ENCODE data around the gene CBFA2T2.
"Not testable (repeated sequence)": the region's sequence is repeated elsewhere in the genome, so short reads cannot be mapped to it uniquely, and the experiment has no call there.

CBFA2T2 gene

GRCh38 chr20:33686100-33686983 is 196.4 kb downstream of the CBFA2T2 start, which contains the start of gene E2F1:
E2F1 (minus strand) TSS chr20:33686385; CDS start chr20:33686264, 121 bp downstream.
- H3K27me3 Mint-ChIP-seq (ENCODE audit: low read depth), result no peaks in the 10 kb centered on the region

GRCh38 chr20:33686984-33687366 is 197.1 kb downstream of the CBFA2T2 start:
- Mint-ChIP-seq H3K36me3 (ENCODE audit: low read depth) (peaks cover 7% of the 10 kb centered on the region), H3K9me3 (no peaks in the 10 kb centered on the region), H3K4me3 (peak overlapping the region; percentile 84), H3K4me1 (ENCODE audit: low read depth) (peaks cover 62% of the 10 kb centered on the region), H3K27me3 (ENCODE audit: low read depth) (no peaks in the 10 kb centered on the region), H3K27ac (peak overlapping the region; percentile 89)

More at GRCh38 chr20:33686100-33686983, 196.4 kb downstream of the CBFA2T2 start, which contains the start of gene E2F1:
- Mint-ChIP-seq H3K27ac (peak within 1 kb of the TSS; percentile 91), H3K36me3 (ENCODE audit: low read depth) (peaks cover 10% of the 10 kb centered on the region), H3K9me3 (no peaks in the 10 kb centered on the region), H3K4me1 (ENCODE audit: low read depth) (peaks cover 65% of the 10 kb centered on the region), H3K4me3 (peak within 1 kb of the TSS; percentile 92)

GRCh38 chr20:33687370-33687915 is 197.5 kb downstream of the CBFA2T2 start:
- Mint-ChIP-seq H3K36me3 (ENCODE audit: low read depth) (peaks cover 5% of the 10 kb centered on the region), H3K27ac (peak overlapping the region; percentile 68), H3K27me3 (ENCODE audit: low read depth) (no peaks in the 10 kb centered on the region), H3K4me1 (ENCODE audit: low read depth) (peaks cover 57% of the 10 kb centered on the region), H3K4me3 (no peak overlapping the region), H3K9me3 (no peaks in the 10 kb centered on the region)

DNA sequence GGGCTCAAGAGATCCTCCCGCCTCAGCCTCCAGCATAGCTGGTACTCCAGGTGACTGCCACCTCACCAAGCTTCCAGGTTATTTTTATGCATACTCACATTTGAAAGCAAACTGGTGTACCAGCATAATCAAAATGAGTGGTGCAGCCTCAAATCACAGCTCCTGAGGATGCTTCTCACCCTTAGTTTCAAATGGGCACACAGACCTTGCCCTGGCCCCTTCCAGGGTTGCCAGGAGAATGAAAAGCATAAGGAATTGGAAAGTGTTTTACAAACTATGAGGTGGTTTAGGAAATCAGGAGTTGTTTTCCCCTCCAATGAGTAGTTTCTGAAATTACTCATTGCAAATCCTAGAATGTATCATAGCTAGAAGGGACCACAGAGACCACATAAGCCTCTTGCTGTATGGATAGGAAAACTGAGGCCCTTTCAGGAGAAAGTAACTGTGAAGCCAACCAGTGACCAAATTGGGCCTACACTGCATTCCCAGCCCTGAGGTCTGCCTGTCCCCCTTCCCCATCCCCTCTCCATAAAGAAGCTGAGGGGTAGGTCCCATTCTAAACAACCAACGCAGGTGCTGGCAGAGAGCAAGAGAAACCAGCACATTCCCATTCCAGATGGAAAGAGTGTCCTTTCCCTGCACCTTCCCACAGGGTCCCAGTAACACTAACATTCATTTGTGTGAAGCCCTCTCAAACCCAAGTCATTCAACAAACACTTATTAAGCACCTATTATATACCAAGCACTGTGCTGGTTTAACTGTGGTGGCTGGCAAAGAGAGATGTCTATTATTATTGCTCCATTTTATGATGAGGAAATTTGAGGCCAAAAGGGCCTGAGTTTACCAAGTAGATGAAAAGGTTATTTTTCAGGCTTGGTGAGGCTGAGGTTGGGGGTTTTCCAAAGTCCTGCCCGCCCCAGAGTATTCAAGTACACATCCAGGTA is 198.4 kb downstream of the CBFA2T2 start:
- no peaks in the 10 kb centered on the region for H3K9me3 Mint-ChIP-seq
- peaks cover 53% of the 10 kb centered on the region for H3K4me1 Mint-ChIP-seq (ENCODE audit: low read depth)
- H3K36me3 Mint-ChIP-seq (ENCODE audit: low read depth), result peaks cover 2% of the 10 kb centered on the region
- H3K27me3 Mint-ChIP-seq (ENCODE audit: low read depth), result no peaks in the 10 kb centered on the region
- peak overlapping the region; percentile 86 for H3K27ac Mint-ChIP-seq
- H3K4me3 Mint-ChIP-seq, result peak overlapping the region; percentile 9

GRCh38 chr20:33688938-33689424 is 199.1 kb downstream of the CBFA2T2 start:
- Mint-ChIP-seq H3K4me1 (ENCODE audit: low read depth) (peaks cover 52% of the 10 kb centered on the region), H3K9me3 (no peaks in the 10 kb centered on the region), H3K36me3 (ENCODE audit: low read depth) (peaks cover 2% of the 10 kb centered on the region), H3K4me3 (no peak overlapping the region), H3K27ac (peak overlapping the region; percentile 86), H3K27me3 (ENCODE audit: low read depth) (no peaks in the 10 kb centered on the region)

DNA sequence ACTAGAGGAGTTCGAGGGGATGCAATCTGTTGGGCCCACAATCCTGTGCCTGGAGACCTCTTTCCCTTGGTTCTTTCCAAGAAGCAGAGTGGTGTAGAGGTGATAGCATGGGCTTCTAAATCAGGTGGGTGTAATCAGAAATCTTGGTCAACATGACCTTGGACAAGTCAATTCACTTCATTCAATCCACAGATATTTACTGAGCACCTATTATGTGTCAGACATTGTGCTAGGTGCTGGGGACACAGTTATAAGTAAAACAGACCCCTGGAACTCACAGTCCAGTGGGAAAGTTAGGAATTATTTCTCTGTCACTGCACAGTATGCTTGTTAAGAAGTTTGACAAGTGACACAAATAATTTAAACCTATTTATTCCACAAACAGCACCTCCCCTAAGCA is 199.6 kb downstream of the CBFA2T2 start:
- Mint-ChIP-seq H3K27ac (peak overlapping the region; percentile 94), H3K4me3 (peak overlapping the region; percentile 72), H3K9me3 (no peaks in the 10 kb centered on the region), H3K4me1 (ENCODE audit: low read depth) (peaks cover 47% of the 10 kb centered on the region), H3K27me3 (ENCODE audit: low read depth) (no peaks in the 10 kb centered on the region), H3K36me3 (ENCODE audit: low read depth) (peaks cover 2% of the 10 kb centered on the region)

- Mint-ChIP-seq H3K27ac (peak overlapping the region; percentile 94), H3K27me3 (ENCODE audit: low read depth) (no peaks in the 10 kb centered on the region), H3K36me3 (ENCODE audit: low read depth) (peaks cover 2% of the 10 kb centered on the region), H3K4me1 (ENCODE audit: low read depth) (peaks cover 43% of the 10 kb centered on the region), H3K4me3 (peak overlapping the region; percentile 72), H3K9me3 (no peaks in the 10 kb centered on the region)
Measured at GRCh38 chr20:33689973-33690372, 200.1 kb downstream of the CBFA2T2 start.

- Mint-ChIP-seq H3K4me1 (ENCODE audit: low read depth) (peaks cover 25% of the 10 kb centered on the region), H3K27ac (peak overlapping the region; percentile 55), H3K4me3 (no peak overlapping the region), H3K36me3 (ENCODE audit: low read depth) (no peaks in the 10 kb centered on the region), H3K9me3 (peaks cover under 1% of the 10 kb centered on the region), H3K27me3 (ENCODE audit: low read depth) (no peaks in the 10 kb centered on the region)
Measured at GRCh38 chr20:33693289-33693688, 203.4 kb downstream of the CBFA2T2 start.

GRCh38 chr20:33693741-33694638 is 204.1 kb downstream of the CBFA2T2 start:
- Mint-ChIP-seq H3K36me3 (ENCODE audit: low read depth) (peaks cover 1% of the 10 kb centered on the region), H3K4me3 (peak overlapping the region; percentile 38), H3K27ac (no peak overlapping the region), H3K4me1 (ENCODE audit: low read depth) (peaks cover 18% of the 10 kb centered on the region), H3K27me3 (ENCODE audit: low read depth) (no peaks in the 10 kb centered on the region), H3K9me3 (peaks cover 3% of the 10 kb centered on the region)

DNA sequence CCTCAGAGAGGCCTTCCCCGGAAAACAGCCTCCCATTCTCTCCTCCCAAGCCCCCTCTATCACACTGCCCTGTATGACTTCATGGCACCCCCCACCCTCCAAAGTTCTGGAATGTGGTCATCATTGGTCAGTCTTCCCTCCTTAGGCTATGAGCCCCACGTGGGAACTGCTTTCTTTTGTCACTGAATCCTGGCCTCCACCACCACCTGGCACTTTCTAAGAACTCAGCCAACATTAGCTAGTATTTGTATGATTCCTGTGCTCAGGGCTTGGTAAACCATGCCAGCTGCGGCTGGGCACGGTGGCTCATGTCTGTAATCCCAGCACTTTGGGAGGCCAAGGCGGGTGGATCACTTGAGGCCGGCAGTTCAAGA is 204.7 kb downstream of the CBFA2T2 start:
- Mint-ChIP-seq H3K27ac (no peak overlapping the region), H3K27me3 (ENCODE audit: low read depth) (no peaks in the 10 kb centered on the region), H3K9me3 (peaks cover 3% of the 10 kb centered on the region), H3K4me1 (ENCODE audit: low read depth) (peaks cover 11% of the 10 kb centered on the region), H3K36me3 (ENCODE audit: low read depth) (peaks cover 1% of the 10 kb centered on the region), H3K4me3 (no peak overlapping the region)

DNA sequence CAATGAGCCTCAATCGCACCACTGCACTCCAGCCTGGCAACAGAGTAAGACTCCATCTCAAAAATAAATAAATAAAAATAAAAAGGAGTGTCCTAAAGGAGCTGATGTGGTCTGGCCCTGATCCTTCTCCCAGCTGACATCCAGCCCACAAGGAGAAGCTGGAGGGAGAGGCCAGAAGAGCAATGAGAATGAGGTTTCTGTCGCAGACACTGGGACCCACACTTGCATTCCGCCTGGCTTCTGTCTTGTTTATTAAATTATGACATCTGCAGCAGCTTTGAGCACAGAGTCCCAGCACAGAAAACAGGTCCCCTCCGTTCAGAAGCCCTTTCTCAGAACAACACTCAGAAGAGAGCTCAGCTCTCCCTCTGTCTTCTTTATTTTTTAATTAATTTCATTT is 206.6 kb downstream of the CBFA2T2 start:
- H3K4me1 Mint-ChIP-seq (ENCODE audit: low read depth), result peaks cover 2% of the 10 kb centered on the region
- peaks cover 3% of the 10 kb centered on the region for H3K9me3 Mint-ChIP-seq
- peaks cover 1% of the 10 kb centered on the region for H3K36me3 Mint-ChIP-seq (ENCODE audit: low read depth)
- no peaks in the 10 kb centered on the region for H3K27me3 Mint-ChIP-seq (ENCODE audit: low read depth)
- no peak overlapping the region for H3K4me3 Mint-ChIP-seq
- no peak overlapping the region for H3K27ac Mint-ChIP-seq

GRCh38 chr20:33697129-33697528 is 207.2 kb downstream of the CBFA2T2 start:
- Mint-ChIP-seq H3K36me3 (ENCODE audit: low read depth) (peaks cover 1% of the 10 kb centered on the region), H3K9me3 (peaks cover 3% of the 10 kb centered on the region), H3K27ac (no peak overlapping the region), H3K4me3 (no peak overlapping the region), H3K4me1 (ENCODE audit: low read depth) (no peaks in the 10 kb centered on the region), H3K27me3 (ENCODE audit: low read depth) (no peaks in the 10 kb centered on the region)

GRCh38 chr20:33698966-33699365 is 209.1 kb downstream of the CBFA2T2 start:
- H3K27ac Mint-ChIP-seq; H3K4me3 Mint-ChIP-seq; H3K9me3 Mint-ChIP-seq; H3K4me1 Mint-ChIP-seq (ENCODE audit: low read depth); H3K27me3 Mint-ChIP-seq (ENCODE audit: low read depth); H3K36me3 Mint-ChIP-seq (ENCODE audit: low read depth): not testable (repeated sequence)

Measured in T-helper 1 cell treated with Interleukin-12 subunit alpha and Interleukin-12 subunit beta and Interleukin-4 antibody, amounts not matched to agents 30 μg/mL and 1 μg/mL, for 36 hours (primary cell).